ENCODE data around the gene PRR7. TPM values are rescaled to one million over a fixed set of nuclear protein-coding genes. Genes with fewer than 3 reads are reported as not detected.

Gene PRR7
- total RNA-seq, 1 donor from 2014 or later = 30.9 TPM

- peak overlapping the region; percentile 52 for H3K4me3 ChIP-seq (ENCODE audit: low read depth, low read length)
- no peak for TF ChIP-seq CTCF (conservative IDR thresholded peaks at IDR 0.05; ENCODE audit: low read depth, low read length)
- DNase-seq (ENCODE audit: low read depth) = peak; percentile 100
These were observed 20.6 kb upstream of the PRR7 start for GRCh38 chr5:177425801-177426565.

DNA sequence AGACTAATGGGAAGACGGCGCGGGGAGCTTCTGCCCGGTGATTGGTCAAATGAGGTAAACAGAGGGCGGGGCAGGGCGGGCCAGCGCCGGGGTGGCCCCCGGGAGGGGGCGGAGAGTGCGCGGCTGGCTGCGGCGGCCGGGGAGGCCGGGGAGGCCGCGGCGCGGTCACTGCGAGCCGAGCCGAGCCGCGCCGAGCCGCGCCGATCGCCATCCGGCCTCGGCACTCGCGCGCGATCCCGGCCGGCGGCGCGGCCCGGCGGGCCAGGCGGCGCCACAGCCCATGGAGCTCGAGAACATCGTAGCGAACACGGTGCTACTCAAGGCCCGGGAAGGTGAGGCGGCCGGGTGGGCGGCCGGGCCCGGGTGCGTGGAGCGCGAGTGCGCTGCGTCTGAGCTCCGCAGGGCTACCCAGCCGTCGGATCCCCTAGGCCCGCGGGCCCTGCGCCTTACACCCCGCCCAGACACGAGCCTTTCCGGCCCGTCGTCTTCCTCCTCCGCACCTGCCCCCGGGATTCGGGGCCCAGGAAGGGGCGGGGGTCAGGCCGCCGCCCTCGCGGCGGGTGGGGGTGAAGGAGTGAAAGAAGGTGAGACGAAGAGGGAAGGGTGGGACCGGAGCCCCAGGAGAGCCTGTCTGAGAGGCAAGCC lies 19.9 kb upstream of the PRR7 start, which contains the start of gene GRK6:
GRK6 (plus strand) TSS at position 111 of the 645 bp plus-strand sequence; CDS start at position 281, 170 bp downstream.
- no peak for TF ChIP-seq CTCF (conservative IDR thresholded peaks at IDR 0.05; ENCODE audit: low read depth, low read length)
- no peak for DNase-seq (ENCODE audit: low read depth)
- peak within 1 kb of the TSS; percentile 68 for H3K4me3 ChIP-seq (ENCODE audit: low read depth, low read length)

DNA sequence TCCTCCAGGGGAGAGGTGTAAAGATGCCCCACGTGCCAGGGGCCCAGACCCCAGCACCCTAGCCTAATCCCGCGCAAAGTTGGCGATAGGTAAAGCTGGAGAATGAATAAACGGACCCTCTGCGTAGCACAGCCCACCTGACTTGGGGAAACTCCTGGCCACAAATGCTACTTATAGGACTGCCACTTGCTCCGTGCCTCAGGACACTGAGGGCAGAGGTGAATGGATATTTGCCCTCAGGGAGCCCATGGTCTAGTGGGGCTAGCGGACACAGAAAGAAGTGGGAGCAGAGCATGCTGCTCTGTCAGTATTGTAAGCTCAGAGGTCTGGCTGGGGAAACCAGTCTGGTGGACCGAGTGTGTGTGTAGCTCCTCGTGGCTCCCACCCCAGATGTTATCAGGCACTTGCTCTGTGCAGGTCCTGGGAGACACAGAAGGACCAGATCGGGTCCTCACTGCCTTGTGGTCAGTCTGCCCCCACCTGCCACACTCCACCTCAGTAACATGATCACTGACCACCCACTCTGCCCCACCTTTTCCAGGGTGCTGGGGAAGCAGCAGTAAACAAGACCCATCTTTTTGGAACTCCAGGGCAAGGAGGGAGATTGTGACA lies 19.3 kb upstream of the PRR7 start:
- no peak for TF ChIP-seq CTCF (conservative IDR thresholded peaks at IDR 0.05; ENCODE audit: low read depth, low read length)
- H3K4me3 ChIP-seq (ENCODE audit: low read depth, low read length) = peak overlapping the region; percentile 68
- no peak for DNase-seq (ENCODE audit: low read depth)

GRCh38 chr5:177427919-177428573 lies 18.6 kb upstream of the PRR7 start:
- no peak overlapping the region for H3K4me3 ChIP-seq (ENCODE audit: low read depth, low read length)
- DNase-seq (ENCODE audit: low read depth) = no peak
- no peak for TF ChIP-seq CTCF (conservative IDR thresholded peaks at IDR 0.05; ENCODE audit: low read depth, low read length)

DNA sequence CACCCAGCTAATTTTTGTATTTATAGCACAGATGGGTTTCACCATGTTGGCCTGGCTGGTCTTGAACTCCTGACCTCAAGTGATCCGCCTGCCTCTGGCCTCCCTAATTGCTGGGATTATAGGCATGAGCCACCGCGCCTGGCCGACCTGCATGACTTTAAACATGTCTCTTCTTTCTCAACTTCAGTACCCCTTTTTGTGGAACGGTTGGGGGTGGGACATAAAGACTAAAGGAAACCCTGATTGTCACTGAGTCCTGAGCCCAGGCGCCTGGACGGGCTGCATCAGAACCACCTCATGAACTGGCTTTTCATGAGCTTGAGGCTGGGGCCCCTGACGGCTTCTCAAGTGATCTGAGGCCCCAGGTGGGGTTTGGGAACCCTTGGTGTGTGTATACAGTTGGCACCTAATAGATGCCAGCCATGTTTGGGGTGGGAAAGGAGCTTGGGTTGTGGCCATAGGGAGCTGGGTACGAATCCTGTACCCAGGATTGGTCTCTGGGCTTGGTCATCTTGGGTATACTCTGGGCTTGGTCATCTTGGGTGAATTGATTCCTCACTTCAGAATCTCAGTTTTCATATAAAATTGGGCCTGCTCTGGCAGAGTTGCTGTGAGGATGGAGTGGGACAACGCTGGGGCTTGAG lies 17.9 kb upstream of the PRR7 start:
- H3K4me3 ChIP-seq (ENCODE audit: low read depth, low read length) = no peak overlapping the region
- DNase-seq (ENCODE audit: low read depth) = no peak
- no peak for TF ChIP-seq CTCF (conservative IDR thresholded peaks at IDR 0.05; ENCODE audit: low read depth, low read length)

DNA sequence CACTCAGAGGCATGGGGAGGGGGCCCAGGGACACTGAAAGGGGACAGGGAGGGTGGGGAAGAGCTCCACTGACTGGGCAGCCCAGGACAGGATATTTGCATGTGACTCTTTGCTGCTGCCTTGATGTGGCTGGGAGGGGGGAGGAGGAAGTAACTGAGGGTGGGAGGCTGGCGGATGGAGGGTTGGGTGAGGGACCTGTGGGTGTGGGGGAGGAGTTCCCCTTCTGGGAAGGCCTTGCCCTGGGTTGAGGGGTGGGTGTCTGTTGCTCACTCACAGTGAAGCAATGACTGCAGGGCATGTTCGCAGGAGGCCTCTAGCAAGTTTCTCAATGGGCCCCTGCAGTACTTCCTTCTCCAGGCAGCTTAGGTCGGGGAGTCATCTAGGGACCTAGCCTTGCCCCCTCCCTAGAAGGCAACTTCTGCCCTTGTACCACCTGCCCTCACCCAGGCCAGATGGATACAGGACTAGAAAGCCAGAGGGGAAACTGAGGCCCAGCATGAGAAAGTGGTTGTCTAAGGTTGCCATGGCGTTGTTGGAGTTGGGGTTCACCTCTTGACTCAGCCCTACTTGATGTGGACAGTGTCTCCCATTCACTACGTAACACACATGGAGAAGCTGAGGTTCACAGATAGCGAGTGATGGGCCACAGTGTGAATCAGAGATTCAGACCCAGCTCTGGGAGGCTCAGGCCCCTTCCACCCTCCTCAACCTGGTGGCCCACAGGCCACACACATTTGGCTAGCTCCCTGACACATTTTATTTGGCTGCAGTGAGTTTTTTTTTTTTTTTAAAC lies 17.2 kb upstream of the PRR7 start:
- no peak overlapping the region for H3K4me3 ChIP-seq (ENCODE audit: low read depth, low read length)
- no peak for DNase-seq (ENCODE audit: low read depth)
- TF ChIP-seq CTCF (conservative IDR thresholded peaks at IDR 0.05; ENCODE audit: low read depth, low read length) = no peak

Measured in epithelial cell of proximal tubule (primary cell).